GM12874 (cell line): ENCODE data around the gene UIMC1.

ENCODE experiments used
- CTCF ChIP-seq: IDR thresholded peaks from 2 replicates; pipeline ENCODE4 v1.5.1; 2011; ENCODE audit warnings: low read depth, mild to moderate bottlenecking, control low read depth, low read length, moderate library complexity; ENCODE audit not compliant: insufficient read depth

The UIMC1 gene

GRCh38 chr5:176995122-176995490 is 11.5 kb downstream of the UIMC1 start:
- TF ChIP-seq CTCF: no peak

GRCh38 chr5:176994460-176995121 is 12.0 kb downstream of the UIMC1 start:
- TF ChIP-seq CTCF: no peak

GRCh38 chr5:176987583-176987982 is 19.0 kb downstream of the UIMC1 start:
- TF ChIP-seq CTCF: no peak

- no peak for TF ChIP-seq CTCF
These were observed 20.3 kb downstream of the UIMC1 start for GRCh38 chr5:176986280-176986679.

- TF ChIP-seq CTCF: no peak
These were observed 21.1 kb downstream of the UIMC1 start for GRCh38 chr5:176985516-176985915.

GRCh38 chr5:176980818-176981217 is 25.8 kb downstream of the UIMC1 start:
- no peak for TF ChIP-seq CTCF

GRCh38 chr5:176979669-176980068 is 26.9 kb downstream of the UIMC1 start:
- TF ChIP-seq CTCF: no peak
